ENCODE results near the gene NACAD.
"Not testable (repeated sequence)": the region's sequence is repeated elsewhere in the genome, so short reads cannot be mapped to it uniquely, and the experiment has no call there.

Gene NACAD

GRCh38 chr7:45053941-45054340 is 34.8 kb downstream of the NACAD start:
- DNase-seq (ENCODE audit: low read depth), result no peak

- DNase-seq (ENCODE audit: low read depth), result no peak
Measured at GRCh38 chr7:45053401-45053800, 35.4 kb downstream of the NACAD start.

GRCh38 chr7:45052011-45052410 is 36.8 kb downstream of the NACAD start:
- DNase-seq (ENCODE audit: low read depth), result no peak

- DNase-seq (ENCODE audit: low read depth), result no peak
Measured at GRCh38 chr7:45050198-45050597, 38.6 kb downstream of the NACAD start.

- DNase-seq (ENCODE audit: low read depth), result no peak
Measured at GRCh38 chr7:45048748-45049147, 40.0 kb downstream of the NACAD start.

- no peak for DNase-seq (ENCODE audit: low read depth)
Measured at GRCh38 chr7:45044338-45044737, 44.4 kb downstream of the NACAD start.

GRCh38 chr7:45039106-45039505 is 49.7 kb downstream of the NACAD start:
- no peak for DNase-seq (ENCODE audit: low read depth)

- DNase-seq (ENCODE audit: low read depth), result no peak
Measured at GRCh38 chr7:45037876-45038275, 50.9 kb downstream of the NACAD start.

- DNase-seq (ENCODE audit: low read depth), result no peak
Measured at GRCh38 chr7:45036796-45037195, 52.0 kb downstream of the NACAD start.

- no peak for DNase-seq (ENCODE audit: low read depth)
Measured at GRCh38 chr7:45036317-45036716, 52.5 kb downstream of the NACAD start.

- no peak for DNase-seq (ENCODE audit: low read depth)
Measured at GRCh38 chr7:45035893-45036292, 52.9 kb downstream of the NACAD start.

- DNase-seq (ENCODE audit: low read depth), result no peak
Measured at GRCh38 chr7:45035371-45035770, 53.4 kb downstream of the NACAD start.

GRCh38 chr7:45034710-45035109 is 54.1 kb downstream of the NACAD start:
- DNase-seq (ENCODE audit: low read depth), result not testable (repeated sequence)

- no peak for DNase-seq (ENCODE audit: low read depth)
Measured at GRCh38 chr7:45033931-45034290, 54.9 kb downstream of the NACAD start.

GRCh38 chr7:45033261-45033930 is 55.4 kb downstream of the NACAD start:
- no peak for DNase-seq (ENCODE audit: low read depth)

- no peak for DNase-seq (ENCODE audit: low read depth)
Measured at GRCh38 chr7:45032421-45032820, 56.3 kb downstream of the NACAD start.

GRCh38 chr7:45031829-45032228 is 56.9 kb downstream of the NACAD start:
- no peak for DNase-seq (ENCODE audit: low read depth)

Data from activated T-helper 9 cell treated with anti-CD3 and anti-CD28 coated beads, Interleukin-2, amount 50 U/mL, for 16 hours (primary cell).